Upper lobe of left lung (tissue), 6 donors: Measurements from ENCODE around the gene ST6GALNAC3. TPM values are rescaled to one million over a fixed set of nuclear protein-coding genes. Genes with fewer than 3 reads are reported as not detected.

Experiments
- ATAC-seq, 2 donors: fragments of 200-7000 bp; cut with Tn5 transposase; one replicate each; pipeline ENCODE4 v1.9.1; 2022; ENCODE audit warnings: mild to moderate bottlenecking in 2 of 2, moderate library complexity in 2 of 2; ENCODE audit not compliant: low FRiP score in 2 of 2
- DNase-seq, 2 donors: peaks; one replicate each; pipeline ENCODE4 v3.0.0-alpha.2; 2019 to 2020
- H3K27ac ChIP-seq, 4 donors: fragments of 200-600 bp; sonication (generic); one replicate each; pipeline ENCODE4 v1.5.1; 2016 to 2019
- H3K27me3 ChIP-seq, 4 donors: fragments of 200-600 bp; sonication (generic); one replicate each; pipeline ENCODE4 v1.5.1; 2017 to 2019
- H3K36me3 ChIP-seq, 4 donors: fragments of 200-600 bp; sonication (generic); one replicate each; pipeline ENCODE4 v1.5.1; 2016 to 2019
- H3K4me1 ChIP-seq, 4 donors: fragments of 200-600 bp; sonication (generic); one replicate each; pipeline ENCODE4 v1.5.1; 2018 to 2019
- H3K4me3 ChIP-seq, 4 donors: fragments of 200-600 bp; sonication (generic); one replicate each; pipeline ENCODE4 v1.5.1; 2017 to 2019; ENCODE audit warnings: mild to moderate bottlenecking in 2 of 4, moderate library complexity in 1 of 4
- H3K9me3 ChIP-seq, 4 donors: fragments of 200-600 bp; sonication (generic); one replicate each; pipeline ENCODE4 v1.5.1; 2018 to 2019
- CTCF ChIP-seq, 6 experiments: fragments of 450-650 bp in 4 of 6; fragments of 200-600 bp in 2 of 6; sonication (generic) in 2 of 6; IDR thresholded peaks; one replicate each; pipeline ENCODE4 v1.5.1; 2016 to 2019; ENCODE audit warnings: antibody characterized with exemption in 6 of 6
- EP300 ChIP-seq, 4 donors: sonication (generic); formaldehyde crosslinking; IDR thresholded peaks; one replicate each; pipeline ENCODE4 v1.5.1; 2017; ENCODE audit warnings: antibody characterized with exemption in 4 of 4, control low read depth in 2 of 4
- POLR2A ChIP-seq, 4 donors: fragments of 450-650 bp; IDR thresholded peaks; one replicate each; pipeline ENCODE4 v1.5.1; 2016 to 2017; ENCODE audit warnings: antibody characterized with exemption in 4 of 4, mild to moderate bottlenecking in 2 of 4
- POLR2AphosphoS5 ChIP-seq, 2 donors: sonication (generic); formaldehyde crosslinking; IDR thresholded peaks; one replicate each; pipeline ENCODE4 v1.5.1; 2017; ENCODE audit warnings: antibody characterized with exemption in 2 of 2
- WGBS, 2 donors: methylation state at CpG; one replicate each; pipeline ENCODE4 v1.1.5; 2017 to 2018; 5-methylcytosine and 5-hydroxymethylcytosine counted together
- total RNA-seq, 6 donors: library from RNA; depleted of rRNA in 4 of 6; stranded (reverse); fragments of >200 nt in 4 of 6; gene quantifications; one replicate each; pipeline versions ENCODE4 v1.1.0 to v1.2.1, GENCODE V29; 2016 to 2021
- donor health status: DM: no; HTN: no; CAD: no; lungs with moderate emphysema.
- donor health status: DM: no; HTN: yes; CAD: no; lungs with severe emphysema.

The ST6GALNAC3 gene
- total RNA-seq, 6 donors from 2014 or later = 5.8 to 13.1 (median 11.3) TPM

DNA sequence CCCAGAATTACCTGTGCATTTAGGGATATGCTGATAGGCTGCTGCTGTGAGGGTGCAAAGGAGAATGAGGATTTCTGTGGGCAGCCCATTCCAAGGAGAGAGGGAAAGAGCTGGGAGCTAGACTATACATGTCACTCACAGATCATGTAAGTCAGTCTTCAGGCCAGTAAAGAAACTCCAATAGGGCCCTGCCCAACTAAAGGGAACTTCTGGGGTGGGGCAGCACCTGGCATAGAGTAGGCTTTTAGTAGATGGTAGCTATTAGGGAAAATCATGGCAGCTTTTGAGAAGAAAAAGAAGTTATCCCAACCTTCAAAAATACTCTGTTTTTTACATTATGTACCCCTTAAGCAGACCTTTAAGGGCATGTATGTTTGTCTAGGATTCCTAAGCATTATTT lies 89.6 kb downstream of the ST6GALNAC3 start:
- ATAC-seq = no peak

DNA sequence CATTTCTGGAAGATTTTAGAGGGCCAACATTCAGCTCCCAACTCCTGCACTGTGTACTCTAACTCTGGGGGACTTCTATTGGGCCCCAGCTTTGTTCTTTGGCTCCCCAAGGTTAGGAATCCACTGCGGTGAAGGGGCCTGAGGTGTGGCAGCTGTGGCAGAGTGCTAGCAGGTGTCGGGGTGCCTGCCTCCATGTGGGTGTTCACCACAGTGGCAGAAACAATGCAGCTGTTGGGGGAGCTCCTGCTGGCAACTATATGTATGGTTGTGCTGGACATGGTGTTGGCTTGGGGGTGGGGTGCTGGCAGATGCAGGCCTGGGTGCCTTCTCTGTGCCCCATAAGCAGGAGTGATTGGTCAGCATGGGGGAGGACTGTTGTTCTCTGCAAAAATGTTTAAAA lies 95.5 kb downstream of the ST6GALNAC3 start:
- no peaks in the 10 kb centered on the region for H3K27me3 ChIP-seq
- H3K4me1 ChIP-seq = no peaks in the 10 kb centered on the region
- 71 to 100% methylated on average over 2 of the region's 2 CpGs for whole genome bisulfite sequencing, 2 donors
- no peaks in the 10 kb centered on the region for H3K9me3 ChIP-seq
- ATAC-seq (no peak), DNase-seq (peak in 1 of 2 donors; percentile 4)
- H3K36me3 ChIP-seq = no peaks in the 10 kb centered on the region
- TF ChIP-seq EP300 (IDR thresholded peaks at IDR 0.05) = no peak
- H3K27ac ChIP-seq = no peak overlapping the region
- no peak overlapping the region for H3K4me3 ChIP-seq

More for the DNA sequence above, 89.6 kb downstream of the ST6GALNAC3 start:
- no peaks in the 10 kb centered on the region for H3K4me1 ChIP-seq
- no peak for DNase-seq
- H3K27me3 ChIP-seq = no peaks in the 10 kb centered on the region
- TF ChIP-seq CTCF (IDR thresholded peaks at IDR 0.05) = no peak
- TF ChIP-seq EP300 (IDR thresholded peaks at IDR 0.05) = no peak
- TF ChIP-seq POLR2A (IDR thresholded peaks at IDR 0.05) = no peak
- no peak for TF ChIP-seq POLR2AphosphoS5 (IDR thresholded peaks at IDR 0.05)
- H3K9me3 ChIP-seq = no peaks in the 10 kb centered on the region
- H3K36me3 ChIP-seq = no peaks in the 10 kb centered on the region
- H3K27ac ChIP-seq = no peak overlapping the region
- no peak overlapping the region for H3K4me3 ChIP-seq

- Histone ChIP-seq H3K27ac (no peak overlapping the region), H3K4me1 (no peaks in the 10 kb centered on the region), H3K36me3 (no peaks in the 10 kb centered on the region), H3K4me3 (no peak overlapping the region), H3K9me3 (no peaks in the 10 kb centered on the region), H3K27me3 (no peaks in the 10 kb centered on the region)
- DNase-seq (no peak), ATAC-seq (no peak)
- TF ChIP-seq POLR2AphosphoS5 (IDR thresholded peaks at IDR 0.05) (no peak), EP300 (IDR thresholded peaks at IDR 0.05) (no peak), POLR2A (IDR thresholded peaks at IDR 0.05) (no peak), CTCF (IDR thresholded peaks at IDR 0.05) (no peak)
- 65 to 80% methylated on average over 2 of the region's 2 CpGs for WGBS, 2 donors
These were observed 96.0 kb downstream of the ST6GALNAC3 start for GRCh38 chr1:76170513-76170912.

DNA sequence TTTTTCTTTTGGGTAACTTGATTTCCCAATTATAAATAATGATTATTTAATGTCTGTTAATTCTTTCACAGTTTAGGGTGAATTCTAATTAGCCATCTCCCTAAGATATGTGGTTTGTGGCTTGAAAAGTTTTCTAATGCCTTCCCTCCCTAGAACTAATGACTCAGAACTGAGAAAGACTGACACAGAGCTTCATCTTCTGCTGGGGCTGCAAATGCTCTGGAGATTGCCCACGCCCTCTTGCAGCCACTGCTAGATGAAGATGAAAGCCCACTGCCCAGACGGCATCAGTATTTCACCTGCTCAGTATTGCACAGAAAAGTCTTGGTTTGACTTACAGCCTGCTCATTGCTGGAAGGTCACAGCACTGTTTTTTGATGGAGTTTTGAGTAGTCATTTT lies 101.5 kb downstream of the ST6GALNAC3 start:
- DNase-seq (no peak), ATAC-seq (no peak)
- Histone ChIP-seq H3K27me3 (no peaks in the 10 kb centered on the region), H3K4me3 (no peak overlapping the region), H3K27ac (no peak overlapping the region), H3K9me3 (no peaks in the 10 kb centered on the region), H3K36me3 (no peaks in the 10 kb centered on the region), H3K4me1 (no peaks in the 10 kb centered on the region)
- 84 to 91% methylated on average over 2 of the region's 2 CpGs for WGBS, 2 donors
- no peak for TF ChIP-seq EP300 (IDR thresholded peaks at IDR 0.05)
- TF ChIP-seq CTCF (IDR thresholded peaks at IDR 0.05) = no peak
- no peak for TF ChIP-seq POLR2A (IDR thresholded peaks at IDR 0.05)
- no peak for TF ChIP-seq POLR2AphosphoS5 (IDR thresholded peaks at IDR 0.05)

GRCh38 chr1:76177615-76178014 lies 103.1 kb downstream of the ST6GALNAC3 start:
- ATAC-seq (no peak), DNase-seq (no peak)
- no peaks in the 10 kb centered on the region for H3K9me3 ChIP-seq
- no peaks in the 10 kb centered on the region for H3K27me3 ChIP-seq
- no peak overlapping the region for H3K27ac ChIP-seq
- no peak overlapping the region for H3K4me3 ChIP-seq
- 84 to 88% methylated on average over 8 of the region's 8 CpGs for WGBS, 2 donors
- TF ChIP-seq CTCF (IDR thresholded peaks at IDR 0.05) = no peak
- TF ChIP-seq POLR2AphosphoS5 (IDR thresholded peaks at IDR 0.05) = no peak
- TF ChIP-seq POLR2A (IDR thresholded peaks at IDR 0.05) = no peak
- TF ChIP-seq EP300 (IDR thresholded peaks at IDR 0.05) = no peak
- H3K36me3 ChIP-seq = no peaks in the 10 kb centered on the region
- no peaks in the 10 kb centered on the region for H3K4me1 ChIP-seq
